Brain microvascular endothelial cell (primary cell): ENCODE results near the gene GRM4.
"Not testable (repeated sequence)": the region's sequence is repeated elsewhere in the genome, so short reads cannot be mapped to it uniquely, and the experiment has no call there.

Experiments used
- DNase-seq: peaks from one replicate; pipeline ENCODE4 v3.0.0-alpha.2; 2020
- H3K27ac ChIP-seq: fragments of 250-450 bp; sonication (Bioruptor Pico); 2 replicates; pipeline ENCODE4 v1.5.1; 2020; ENCODE audit warnings: mild to moderate bottlenecking, moderate library complexity
- H3K27me3 ChIP-seq: fragments of 250-450 bp; sonication (Bioruptor Pico); replicated peaks from 2 replicates; pipeline ENCODE4 v1.5.1; 2020; ENCODE audit warnings: mild to moderate bottlenecking
- H3K36me3 ChIP-seq: fragments of 250-450 bp; sonication (Bioruptor Pico); replicated peaks from 2 replicates; pipeline ENCODE4 v1.5.1; 2020; ENCODE audit warnings: mild to moderate bottlenecking
- H3K4me3 ChIP-seq: 2 replicates; pipeline ENCODE4 v1.5.1; 2011; ENCODE audit warnings: low read depth, mild to moderate bottlenecking, control low read depth, low read length, moderate library complexity
- in situ Hi-C: cut with HindIII; loops from 2 replicates; pipeline ENCODE4 v1.10.0; 2017; ENCODE audit warnings: low sequenced_read_pairs, low pct_ligation_motif_present
- TF ChIP-seq, protein P1 (sequence below): IDR thresholded peaks from 2 replicates; pipeline ENCODE4 v1.5.1; 2011; ENCODE audit warnings: low read depth, mild to moderate bottlenecking, moderate library complexity, low read length, control low read depth, inconsistent platforms; ENCODE audit errors: missing control alignments

Gene GRM4

GRCh38 chr6:34043359-34043758 lies 102.5 kb downstream of the GRM4 start:
- no peak overlapping the region for H3K4me3 ChIP-seq
- no peaks in the 10 kb centered on the region for H3K36me3 ChIP-seq
- H3K27me3 ChIP-seq, result peaks cover 7% of the 10 kb centered on the region
- TF ChIP-seq, protein P1, sequence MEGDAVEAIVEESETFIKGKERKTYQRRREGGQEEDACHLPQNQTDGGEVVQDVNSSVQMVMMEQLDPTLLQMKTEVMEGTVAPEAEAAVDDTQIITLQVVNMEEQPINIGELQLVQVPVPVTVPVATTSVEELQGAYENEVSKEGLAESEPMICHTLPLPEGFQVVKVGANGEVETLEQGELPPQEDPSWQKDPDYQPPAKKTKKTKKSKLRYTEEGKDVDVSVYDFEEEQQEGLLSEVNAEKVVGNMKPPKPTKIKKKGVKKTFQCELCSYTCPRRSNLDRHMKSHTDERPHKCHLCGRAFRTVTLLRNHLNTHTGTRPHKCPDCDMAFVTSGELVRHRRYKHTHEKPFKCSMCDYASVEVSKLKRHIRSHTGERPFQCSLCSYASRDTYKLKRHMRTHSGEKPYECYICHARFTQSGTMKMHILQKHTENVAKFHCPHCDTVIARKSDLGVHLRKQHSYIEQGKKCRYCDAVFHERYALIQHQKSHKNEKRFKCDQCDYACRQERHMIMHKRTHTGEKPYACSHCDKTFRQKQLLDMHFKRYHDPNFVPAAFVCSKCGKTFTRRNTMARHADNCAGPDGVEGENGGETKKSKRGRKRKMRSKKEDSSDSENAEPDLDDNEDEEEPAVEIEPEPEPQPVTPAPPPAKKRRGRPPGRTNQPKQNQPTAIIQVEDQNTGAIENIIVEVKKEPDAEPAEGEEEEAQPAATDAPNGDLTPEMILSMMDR, result no peak
- no peak for DNase-seq
- H3K27ac ChIP-seq, result no peak overlapping the region
- in situ Hi-C loops, result no loop called here

DNA sequence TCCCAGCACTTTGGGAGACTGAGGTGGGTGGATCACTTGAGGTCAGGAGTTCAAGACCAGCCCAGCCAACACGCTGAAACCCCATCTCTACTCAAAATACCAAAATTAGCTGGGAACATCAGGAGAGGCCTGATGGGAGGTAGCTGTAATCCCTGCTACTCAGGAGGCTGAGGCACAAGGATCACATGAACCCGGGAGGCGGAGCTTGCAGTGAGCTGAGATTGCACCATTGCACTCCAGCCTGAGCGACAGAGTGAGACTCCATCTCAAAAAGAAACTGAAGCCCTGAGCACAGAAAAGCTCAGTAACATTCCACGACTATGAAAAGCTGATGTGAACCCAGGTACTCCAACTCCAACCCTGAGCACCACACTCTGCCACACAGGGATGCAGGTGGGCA lies 103.9 kb downstream of the GRM4 start:
- in situ Hi-C loops, H3K27me3 ChIP-seq, DNase-seq, H3K4me3 ChIP-seq, H3K27ac ChIP-seq, H3K36me3 ChIP-seq: not testable (repeated sequence)

GRCh38 chr6:34041385-34041784 lies 104.5 kb downstream of the GRM4 start:
- H3K27me3 ChIP-seq, result no peaks in the 10 kb centered on the region
- TF ChIP-seq, protein P1, result no peak
- H3K27ac ChIP-seq, result no peak overlapping the region
- DNase-seq, result no peak
- H3K4me3 ChIP-seq, result no peak overlapping the region
- H3K36me3 ChIP-seq, result no peaks in the 10 kb centered on the region
- in situ Hi-C loops, result no loop called here

DNA sequence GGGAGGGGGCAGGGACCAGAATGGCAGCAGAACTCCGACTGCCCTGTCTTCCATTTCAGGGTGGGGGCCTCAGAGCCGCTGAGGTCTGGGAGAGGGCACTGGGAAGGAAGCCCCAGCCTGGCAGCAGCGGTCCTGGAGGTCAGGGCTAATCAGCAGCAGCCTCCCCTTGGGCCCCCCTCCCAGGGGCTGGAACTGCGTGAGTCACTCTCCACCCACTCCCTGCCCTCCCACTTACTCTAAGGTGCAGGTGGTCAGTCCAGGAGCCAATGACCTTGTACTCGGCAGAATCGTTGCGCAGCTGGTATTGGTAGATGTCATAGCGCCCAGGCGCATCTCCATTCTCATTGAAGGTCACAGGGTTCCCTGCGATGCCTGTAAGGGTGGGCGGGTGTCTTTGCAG lies 105.9 kb downstream of the GRM4 start:
- no peak for DNase-seq
- no peak overlapping the region for H3K27ac ChIP-seq
- H3K4me3 ChIP-seq, result no peak overlapping the region
- in situ Hi-C loops, result no loop called here
- TF ChIP-seq, protein P1, result no peak
- no peaks in the 10 kb centered on the region for H3K27me3 ChIP-seq
- H3K36me3 ChIP-seq, result no peaks in the 10 kb centered on the region

DNA sequence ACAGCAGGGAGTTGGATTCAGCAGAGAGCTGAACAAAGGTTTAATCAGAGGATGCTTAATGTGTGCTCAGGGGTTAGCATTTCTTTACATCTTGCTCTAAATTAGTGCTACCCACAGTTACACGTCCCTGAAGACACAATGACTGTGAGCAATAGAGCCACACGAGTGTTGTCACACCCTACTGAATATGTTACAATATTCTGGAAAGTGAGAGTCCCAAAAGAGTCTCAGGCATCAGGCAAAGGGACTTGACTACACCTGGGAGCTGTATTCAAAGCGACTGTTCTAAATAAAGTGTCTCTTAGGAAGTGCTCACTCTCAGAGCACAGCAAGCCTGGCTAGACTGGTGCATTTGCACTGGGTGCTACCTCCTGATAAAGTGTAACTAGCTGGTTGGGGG lies 108.7 kb downstream of the GRM4 start:
- in situ Hi-C loops, result no loop called here
- Histone ChIP-seq H3K27ac (no peak overlapping the region), H3K36me3 (no peaks in the 10 kb centered on the region), H3K27me3 (no peaks in the 10 kb centered on the region), H3K4me3 (no peak overlapping the region)
- DNase-seq, result no peak
- TF ChIP-seq, protein P1, result no peak

DNA sequence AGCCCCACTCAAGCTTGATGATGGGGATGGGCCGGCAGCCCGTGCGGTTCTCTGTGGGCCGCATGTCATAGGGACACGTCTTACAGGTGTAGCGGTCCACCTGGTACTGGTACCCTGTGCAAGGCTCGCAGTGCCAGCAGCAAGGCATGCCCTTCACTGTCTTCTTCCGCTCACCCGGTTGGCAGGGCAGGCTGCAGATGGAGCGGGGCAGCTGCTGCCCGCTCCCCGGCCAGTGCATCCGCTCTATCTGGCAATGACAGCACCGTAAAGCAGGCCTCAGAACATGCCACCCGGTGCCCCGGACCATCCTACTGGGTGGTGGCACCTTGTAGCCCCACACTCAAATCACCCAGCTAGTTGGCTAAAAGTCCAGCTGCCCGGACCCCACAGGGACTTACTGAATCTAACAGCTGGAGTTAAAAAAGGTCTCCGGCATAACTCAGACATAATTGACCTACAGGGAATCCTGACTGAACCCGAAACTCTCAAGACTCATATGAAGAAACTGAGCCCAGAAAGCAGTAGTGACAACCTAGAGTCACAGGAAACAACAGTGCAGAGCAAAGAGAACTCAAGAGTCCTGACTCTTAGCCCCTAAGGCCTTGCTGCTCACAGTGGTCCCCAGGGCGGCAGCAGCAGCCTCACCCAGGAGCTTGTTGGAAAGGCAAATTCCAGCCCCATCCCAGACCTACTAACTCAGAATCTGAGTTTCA lies 109.4 kb downstream of the GRM4 start:
- Histone ChIP-seq H3K4me3 (no peak overlapping the region), H3K27ac (no peak overlapping the region), H3K36me3 (no peaks in the 10 kb centered on the region), H3K27me3 (no peaks in the 10 kb centered on the region)
- in situ Hi-C loops, result no loop called here
- TF ChIP-seq, protein P1, result no peak
- no peak for DNase-seq
